NCI-H1694 treated with DMSO at 0.1 percent for 48 hours (cell line): ENCODE results near the gene CD300LG.

Experiments used
- DNase-seq: peaks from one replicate; lab custom pipeline; 2025; lab: John Stamatoyannopoulos, UW

The CD300LG gene

DNA sequence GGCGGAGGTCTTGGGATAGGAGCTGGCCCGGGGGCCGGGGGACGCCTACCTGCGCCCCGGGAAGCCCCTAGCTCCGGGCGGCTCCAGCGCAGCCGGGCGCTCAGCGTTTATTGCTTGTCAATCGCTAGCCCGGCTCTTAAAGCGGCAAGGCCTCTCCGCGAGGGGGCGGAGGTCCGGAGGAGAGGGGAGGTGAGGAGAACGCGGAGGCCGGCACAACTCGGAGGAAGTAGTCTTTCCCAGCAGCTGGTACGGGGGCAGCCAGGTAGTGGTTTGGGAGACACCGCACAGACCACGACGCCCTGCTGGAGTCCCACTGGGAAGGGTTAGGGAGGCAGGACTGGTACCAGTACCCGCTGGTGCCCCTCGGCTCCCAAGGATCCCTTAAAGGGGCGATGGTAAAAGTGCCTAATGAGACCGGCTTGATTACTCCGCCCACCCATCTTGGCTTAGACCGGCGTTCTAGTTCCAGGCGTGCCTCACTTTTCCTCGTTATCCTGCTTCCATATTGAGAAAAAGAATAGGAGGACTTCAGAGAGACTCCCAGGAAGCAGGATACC is 60.5 kb downstream of the CD300LG start, which contains the start of gene MPP2:
Gene MPP2, minus strand, starts transcription at position 112 of the 557 bp plus-strand sequence. CDS start 3,076 bp downstream, outside the sequence.
- peak; percentile 82 for DNase-seq

DNA sequence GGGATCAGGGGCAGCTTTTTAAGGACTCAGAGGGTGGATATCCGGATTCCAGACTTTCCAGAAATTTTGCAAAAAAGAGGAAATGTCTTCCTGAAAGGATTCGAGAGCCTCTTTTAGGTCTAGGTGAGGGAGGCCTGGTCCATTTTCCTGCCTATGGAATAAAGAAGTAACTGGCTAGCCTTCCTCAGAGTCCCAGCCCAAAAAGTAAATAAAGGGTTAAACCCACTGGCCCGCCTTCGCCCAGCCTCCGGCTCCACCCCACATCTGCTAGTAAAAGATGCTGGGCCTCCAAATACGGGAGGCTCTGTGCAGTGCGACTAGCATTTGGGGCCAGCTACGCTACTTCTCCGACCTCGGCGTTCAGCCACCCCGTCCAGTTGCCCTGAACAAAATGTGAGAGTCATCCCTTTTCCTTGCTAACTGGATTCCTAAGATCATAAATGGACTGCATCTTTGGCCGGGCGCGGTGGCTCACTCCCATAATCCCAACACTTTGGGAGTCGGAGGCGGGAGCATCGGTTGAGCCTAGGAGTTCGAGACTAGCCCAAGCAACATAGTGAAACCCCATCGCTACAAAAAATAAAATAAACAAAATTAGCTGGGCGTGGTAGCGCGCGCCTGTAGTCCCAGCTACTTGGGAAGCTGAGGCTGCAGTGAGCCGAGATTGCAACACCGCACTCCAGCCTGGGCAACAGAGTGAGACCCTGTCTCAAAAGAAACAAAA is 61.2 kb downstream of the CD300LG start:
- peak; percentile 75 for DNase-seq

DNA sequence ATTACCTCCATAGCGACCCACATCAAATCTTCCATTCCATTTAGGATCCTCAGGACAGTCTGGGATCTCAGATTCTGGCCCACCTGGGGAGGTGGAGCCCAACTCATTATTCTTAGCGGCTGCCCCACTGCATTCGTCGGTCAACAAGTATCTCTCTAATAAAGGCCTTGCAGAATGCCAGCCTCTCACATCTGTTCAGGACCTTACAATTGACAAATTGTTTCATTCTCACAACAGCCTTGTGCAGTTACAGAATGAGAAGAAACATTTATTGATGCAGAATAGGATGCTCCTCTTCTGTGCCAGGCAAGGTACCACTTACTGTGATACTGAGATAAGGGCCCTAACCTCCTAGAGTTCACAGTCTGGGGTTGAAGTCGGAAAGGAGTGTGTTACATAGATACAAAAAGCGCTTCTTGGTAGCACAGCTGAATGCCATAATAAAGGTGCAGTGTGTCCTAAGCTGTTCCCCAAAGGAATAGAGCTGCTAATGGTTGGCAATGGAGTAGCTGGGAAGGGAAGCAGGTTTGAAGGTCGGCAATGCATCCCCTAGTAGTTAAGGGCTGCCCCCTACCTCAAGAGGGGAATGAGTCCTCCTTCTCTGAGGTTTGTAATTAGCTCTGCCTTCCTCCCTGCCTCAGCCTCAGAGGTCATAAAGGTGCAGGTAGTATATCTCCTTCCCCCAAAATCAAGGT is 62.7 kb downstream of the CD300LG start:
- no peak for DNase-seq

DNA sequence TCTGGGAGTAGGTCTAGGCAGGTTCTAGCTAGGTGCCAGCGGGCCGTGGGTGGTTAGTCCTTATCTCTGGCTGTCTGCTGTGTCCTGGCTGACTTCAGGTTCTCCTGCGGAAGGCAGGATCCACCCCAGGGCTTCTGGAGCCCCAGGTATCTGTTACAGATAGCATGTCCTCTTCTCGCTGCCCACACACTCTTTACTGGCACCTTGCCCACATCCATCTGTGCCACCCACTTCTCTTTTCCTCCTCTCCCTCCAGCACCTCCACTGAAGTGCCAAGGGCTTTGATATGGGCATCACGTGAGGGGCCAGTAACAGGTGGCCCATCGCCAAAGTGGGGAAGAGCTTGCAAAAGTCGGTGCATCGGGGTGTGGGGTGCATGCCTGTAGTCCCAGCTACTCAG is 64.9 kb downstream of the CD300LG start:
- DNase-seq: no peak

DNA sequence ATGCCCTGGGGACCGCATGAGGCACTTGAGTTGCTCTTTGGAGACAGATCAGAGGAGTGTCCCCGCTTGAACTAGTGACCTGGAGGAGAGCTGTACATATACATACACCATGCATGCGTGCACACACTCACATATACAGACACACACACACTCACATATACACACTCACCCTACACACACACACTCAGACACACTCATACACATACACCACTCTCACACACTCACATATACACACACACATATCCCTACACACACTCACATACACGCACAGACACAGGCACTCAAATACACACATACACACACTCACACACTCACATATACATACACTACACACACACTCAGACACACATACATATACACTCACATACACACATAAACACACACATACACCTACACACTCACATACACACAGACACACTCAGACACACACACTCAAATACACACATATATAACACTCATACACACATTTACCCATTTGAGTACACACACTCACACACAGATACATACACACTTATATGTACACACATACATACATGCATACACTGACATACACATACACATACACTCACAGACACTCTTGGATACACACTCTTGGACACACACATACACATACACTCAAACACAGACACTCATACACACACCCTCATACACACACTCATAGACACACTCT is 65.8 kb downstream of the CD300LG start:
- DNase-seq: no peak
